K562 (cell line): ENCODE data around the gene YPEL1. TPM values are rescaled to one million over a fixed set of nuclear protein-coding genes. Genes with fewer than 3 reads are reported as not detected.
A peak's percentile ranks its signal among the peaks of the same experiment; 100 is the strongest.

ENCODE experiments used
- CTBP1 ChIP-seq: fragments of 450-650 bp; IDR thresholded peaks from 2 replicates; pipeline ENCODE4 v1.6.1; 2016; ENCODE audit warnings: borderline replicate concordance
- FOXA1 ChIP-seq: fragments of 450-650 bp; IDR thresholded peaks from 2 replicates; pipeline ENCODE4 v1.6.1; 2016; ENCODE audit warnings: mild to moderate bottlenecking, borderline replicate concordance
- KLF13 ChIP-seq: fragments of 450-650 bp; IDR thresholded peaks from 2 replicates; pipeline ENCODE4 v1.6.1; 2016; ENCODE audit warnings: missing genetic modification characterization, low read depth, mild to moderate bottlenecking, missing compliant biosample characterization, moderate library complexity, borderline replicate concordance
- MXI1 ChIP-seq: IDR thresholded peaks from 2 replicates; pipeline ENCODE4 v1.6.1; 2011; ENCODE audit warnings: low read depth, mild to moderate bottlenecking, improper control_type of control experiment, low read length
- SIN3A ChIP-seq, 2 experiments: fragments of 150-350 bp in 1 of 2; IDR thresholded peaks; 2 replicates each; pipeline ENCODE4 v1.6.1; 2011 to 2016; ENCODE audit warnings: borderline replicate concordance in 2 of 2, low read depth in 2 of 2, low read length in 2 of 2, mild to moderate bottlenecking in 2 of 2, moderate library complexity in 2 of 2; ENCODE audit not compliant: control insufficient read depth in 1 of 2
- TAF7 ChIP-seq: fragments of 450-650 bp; IDR thresholded peaks from 2 replicates; pipeline ENCODE4 v1.6.1; 2016; ENCODE audit warnings: missing genetic modification characterization, missing compliant biosample characterization
- ZNF24 ChIP-seq: fragments of 450-650 bp; IDR thresholded peaks from 2 replicates; pipeline ENCODE4 v1.6.1; 2016
- polyA plus RNA-seq, 8 experiments: library from polyadenylated mRNA; depleted of rRNA in 4 of 8; stranded (reverse) in 5 of 8; unstranded in 3 of 8; fragments of >200 nt; fragmentation: Nextera tagmentation in 2 of 8; fragmentation: Illumina TruSeq in 1 of 8; extraction: Ambion mirVana in 2 of 8; extraction: Trizol in 1 of 8; gene quantifications; 2 replicates each; pipeline versions ENCODE4 v1.2.1 to v1.2.3, GENCODE V29; 2011 to 2014; ENCODE audit warnings: inconsistent platforms in 1 of 8, missing spikeins in 1 of 8
- total RNA-seq, 7 experiments: library from RNA; depleted of rRNA in 6 of 7; stranded (reverse); fragments of >200 nt in 6 of 7; fragmentation: Illumina TruSeq in 2 of 7; extraction: Trizol in 2 of 7; gene quantifications; 2 replicates each; pipeline versions ENCODE4 v1.2.1 to v1.2.3, GENCODE V29; 2011 to 2021; ENCODE audit warnings: low replicate concordance in 1 of 7
- TF ChIP-seq, protein P1 (sequence below): sonication (generic); formaldehyde crosslinking; IDR thresholded peaks from 2 replicates; pipeline ENCODE4 v1.8.1; 2023; ENCODE audit warnings: missing genetic modification reagents, mild to moderate bottlenecking, borderline replicate concordance
- TF ChIP-seq, protein P2 (sequence below): fragments of 450-650 bp; IDR thresholded peaks from 2 replicates; pipeline ENCODE4 v1.6.1; 2016; ENCODE audit warnings: mild to moderate bottlenecking, moderate library complexity
- TF ChIP-seq, protein P3 (sequence below): fragments of 450-650 bp; formaldehyde crosslinking; IDR thresholded peaks from 2 replicates; pipeline ENCODE4 v1.4.0; 2022; ENCODE audit warnings: mild to moderate bottlenecking, moderate library complexity

The YPEL1 gene
- total and polyA plus RNA-seq, 9 of the 15 experiments (the other 6 are each of a cell fraction or from before 2014, with no cell fraction given) = 0.07 to 2.2 (median 0.46) TPM

DNA sequence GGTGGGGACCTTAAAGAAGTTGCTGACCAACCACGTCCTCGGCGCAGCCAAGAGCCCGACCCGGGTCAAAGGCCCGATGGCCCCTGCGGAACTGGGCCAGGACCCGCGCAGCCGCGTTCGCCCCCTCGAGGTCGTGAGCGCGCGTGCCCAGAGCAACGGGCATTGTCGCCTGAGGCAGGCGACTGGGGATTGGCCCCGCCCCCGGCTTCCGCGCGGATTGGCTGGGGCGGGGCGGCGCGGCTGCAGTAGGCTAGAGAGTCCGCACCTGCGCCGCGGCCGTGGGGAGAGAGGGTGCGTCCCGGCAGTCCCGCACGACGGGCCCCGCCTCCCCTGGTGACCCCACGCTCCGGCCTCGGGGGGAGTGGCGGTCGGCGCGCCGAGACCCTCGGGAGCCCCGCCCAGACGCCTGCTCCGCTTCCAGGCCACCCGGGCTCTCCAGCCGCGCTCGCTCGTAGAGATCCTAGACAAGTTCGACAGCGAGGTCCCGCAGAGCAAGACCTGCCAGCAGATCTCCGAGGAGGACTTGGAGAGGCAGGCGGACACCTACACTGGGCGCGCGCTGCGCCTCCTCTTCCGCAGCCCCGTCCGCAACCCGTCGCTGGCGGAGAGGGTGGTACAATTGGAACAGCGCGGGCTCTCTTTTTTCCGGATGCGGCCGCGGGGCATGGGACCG is 78.1 kb downstream of the YPEL1 start (continued):
- TF ChIP-seq, protein P1, sequence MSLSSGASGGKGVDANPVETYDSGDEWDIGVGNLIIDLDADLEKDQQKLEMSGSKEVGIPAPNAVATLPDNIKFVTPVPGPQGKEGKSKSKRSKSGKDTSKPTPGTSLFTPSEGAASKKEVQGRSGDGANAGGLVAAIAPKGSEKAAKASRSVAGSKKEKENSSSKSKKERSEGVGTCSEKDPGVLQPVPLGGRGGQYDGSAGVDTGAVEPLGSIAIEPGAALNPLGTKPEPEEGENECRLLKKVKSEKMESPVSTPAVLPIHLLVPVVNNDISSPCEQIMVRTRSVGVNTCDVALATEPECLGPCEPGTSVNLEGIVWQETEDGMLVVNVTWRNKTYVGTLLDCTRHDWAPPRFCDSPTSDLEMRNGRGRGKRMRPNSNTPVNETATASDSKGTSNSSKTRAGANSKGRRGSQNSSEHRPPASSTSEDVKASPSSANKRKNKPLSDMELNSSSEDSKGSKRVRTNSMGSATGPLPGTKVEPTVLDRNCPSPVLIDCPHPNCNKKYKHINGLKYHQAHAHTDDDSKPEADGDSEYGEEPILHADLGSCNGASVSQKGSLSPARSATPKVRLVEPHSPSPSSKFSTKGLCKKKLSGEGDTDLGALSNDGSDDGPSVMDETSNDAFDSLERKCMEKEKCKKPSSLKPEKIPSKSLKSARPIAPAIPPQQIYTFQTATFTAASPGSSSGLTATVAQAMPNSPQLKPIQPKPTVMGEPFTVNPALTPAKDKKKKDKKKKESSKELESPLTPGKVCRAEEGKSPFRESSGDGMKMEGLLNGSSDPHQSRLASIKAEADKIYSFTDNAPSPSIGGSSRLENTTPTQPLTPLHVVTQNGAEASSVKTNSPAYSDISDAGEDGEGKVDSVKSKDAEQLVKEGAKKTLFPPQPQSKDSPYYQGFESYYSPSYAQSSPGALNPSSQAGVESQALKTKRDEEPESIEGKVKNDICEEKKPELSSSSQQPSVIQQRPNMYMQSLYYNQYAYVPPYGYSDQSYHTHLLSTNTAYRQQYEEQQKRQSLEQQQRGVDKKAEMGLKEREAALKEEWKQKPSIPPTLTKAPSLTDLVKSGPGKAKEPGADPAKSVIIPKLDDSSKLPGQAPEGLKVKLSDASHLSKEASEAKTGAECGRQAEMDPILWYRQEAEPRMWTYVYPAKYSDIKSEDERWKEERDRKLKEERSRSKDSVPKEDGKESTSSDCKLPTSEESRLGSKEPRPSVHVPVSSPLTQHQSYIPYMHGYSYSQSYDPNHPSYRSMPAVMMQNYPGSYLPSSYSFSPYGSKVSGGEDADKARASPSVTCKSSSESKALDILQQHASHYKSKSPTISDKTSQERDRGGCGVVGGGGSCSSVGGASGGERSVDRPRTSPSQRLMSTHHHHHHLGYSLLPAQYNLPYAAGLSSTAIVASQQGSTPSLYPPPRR (CRISPR knock-in tag) = no peak
- TF ChIP-seq MXI1 (peak; percentile 84; the same call in 1 of the 2 replicates), ZNF24 (no peak), TAF7 (tag) (no peak), KLF13 (tag) (peak; percentile 92), FOXA1 (no peak), SIN3A (IDR thresholded peaks at IDR 0.05; ENCODE audit: borderline replicate concordance in 2 of 2, control insufficient read depth in 1 of 2, low read depth in 2 of 2, low read length in 2 of 2) (peak in 1 of 2 experiments; percentile 86; a peak in 2 of 4 replicates), CTBP1 (no peak)
- TF ChIP-seq, protein P2, sequence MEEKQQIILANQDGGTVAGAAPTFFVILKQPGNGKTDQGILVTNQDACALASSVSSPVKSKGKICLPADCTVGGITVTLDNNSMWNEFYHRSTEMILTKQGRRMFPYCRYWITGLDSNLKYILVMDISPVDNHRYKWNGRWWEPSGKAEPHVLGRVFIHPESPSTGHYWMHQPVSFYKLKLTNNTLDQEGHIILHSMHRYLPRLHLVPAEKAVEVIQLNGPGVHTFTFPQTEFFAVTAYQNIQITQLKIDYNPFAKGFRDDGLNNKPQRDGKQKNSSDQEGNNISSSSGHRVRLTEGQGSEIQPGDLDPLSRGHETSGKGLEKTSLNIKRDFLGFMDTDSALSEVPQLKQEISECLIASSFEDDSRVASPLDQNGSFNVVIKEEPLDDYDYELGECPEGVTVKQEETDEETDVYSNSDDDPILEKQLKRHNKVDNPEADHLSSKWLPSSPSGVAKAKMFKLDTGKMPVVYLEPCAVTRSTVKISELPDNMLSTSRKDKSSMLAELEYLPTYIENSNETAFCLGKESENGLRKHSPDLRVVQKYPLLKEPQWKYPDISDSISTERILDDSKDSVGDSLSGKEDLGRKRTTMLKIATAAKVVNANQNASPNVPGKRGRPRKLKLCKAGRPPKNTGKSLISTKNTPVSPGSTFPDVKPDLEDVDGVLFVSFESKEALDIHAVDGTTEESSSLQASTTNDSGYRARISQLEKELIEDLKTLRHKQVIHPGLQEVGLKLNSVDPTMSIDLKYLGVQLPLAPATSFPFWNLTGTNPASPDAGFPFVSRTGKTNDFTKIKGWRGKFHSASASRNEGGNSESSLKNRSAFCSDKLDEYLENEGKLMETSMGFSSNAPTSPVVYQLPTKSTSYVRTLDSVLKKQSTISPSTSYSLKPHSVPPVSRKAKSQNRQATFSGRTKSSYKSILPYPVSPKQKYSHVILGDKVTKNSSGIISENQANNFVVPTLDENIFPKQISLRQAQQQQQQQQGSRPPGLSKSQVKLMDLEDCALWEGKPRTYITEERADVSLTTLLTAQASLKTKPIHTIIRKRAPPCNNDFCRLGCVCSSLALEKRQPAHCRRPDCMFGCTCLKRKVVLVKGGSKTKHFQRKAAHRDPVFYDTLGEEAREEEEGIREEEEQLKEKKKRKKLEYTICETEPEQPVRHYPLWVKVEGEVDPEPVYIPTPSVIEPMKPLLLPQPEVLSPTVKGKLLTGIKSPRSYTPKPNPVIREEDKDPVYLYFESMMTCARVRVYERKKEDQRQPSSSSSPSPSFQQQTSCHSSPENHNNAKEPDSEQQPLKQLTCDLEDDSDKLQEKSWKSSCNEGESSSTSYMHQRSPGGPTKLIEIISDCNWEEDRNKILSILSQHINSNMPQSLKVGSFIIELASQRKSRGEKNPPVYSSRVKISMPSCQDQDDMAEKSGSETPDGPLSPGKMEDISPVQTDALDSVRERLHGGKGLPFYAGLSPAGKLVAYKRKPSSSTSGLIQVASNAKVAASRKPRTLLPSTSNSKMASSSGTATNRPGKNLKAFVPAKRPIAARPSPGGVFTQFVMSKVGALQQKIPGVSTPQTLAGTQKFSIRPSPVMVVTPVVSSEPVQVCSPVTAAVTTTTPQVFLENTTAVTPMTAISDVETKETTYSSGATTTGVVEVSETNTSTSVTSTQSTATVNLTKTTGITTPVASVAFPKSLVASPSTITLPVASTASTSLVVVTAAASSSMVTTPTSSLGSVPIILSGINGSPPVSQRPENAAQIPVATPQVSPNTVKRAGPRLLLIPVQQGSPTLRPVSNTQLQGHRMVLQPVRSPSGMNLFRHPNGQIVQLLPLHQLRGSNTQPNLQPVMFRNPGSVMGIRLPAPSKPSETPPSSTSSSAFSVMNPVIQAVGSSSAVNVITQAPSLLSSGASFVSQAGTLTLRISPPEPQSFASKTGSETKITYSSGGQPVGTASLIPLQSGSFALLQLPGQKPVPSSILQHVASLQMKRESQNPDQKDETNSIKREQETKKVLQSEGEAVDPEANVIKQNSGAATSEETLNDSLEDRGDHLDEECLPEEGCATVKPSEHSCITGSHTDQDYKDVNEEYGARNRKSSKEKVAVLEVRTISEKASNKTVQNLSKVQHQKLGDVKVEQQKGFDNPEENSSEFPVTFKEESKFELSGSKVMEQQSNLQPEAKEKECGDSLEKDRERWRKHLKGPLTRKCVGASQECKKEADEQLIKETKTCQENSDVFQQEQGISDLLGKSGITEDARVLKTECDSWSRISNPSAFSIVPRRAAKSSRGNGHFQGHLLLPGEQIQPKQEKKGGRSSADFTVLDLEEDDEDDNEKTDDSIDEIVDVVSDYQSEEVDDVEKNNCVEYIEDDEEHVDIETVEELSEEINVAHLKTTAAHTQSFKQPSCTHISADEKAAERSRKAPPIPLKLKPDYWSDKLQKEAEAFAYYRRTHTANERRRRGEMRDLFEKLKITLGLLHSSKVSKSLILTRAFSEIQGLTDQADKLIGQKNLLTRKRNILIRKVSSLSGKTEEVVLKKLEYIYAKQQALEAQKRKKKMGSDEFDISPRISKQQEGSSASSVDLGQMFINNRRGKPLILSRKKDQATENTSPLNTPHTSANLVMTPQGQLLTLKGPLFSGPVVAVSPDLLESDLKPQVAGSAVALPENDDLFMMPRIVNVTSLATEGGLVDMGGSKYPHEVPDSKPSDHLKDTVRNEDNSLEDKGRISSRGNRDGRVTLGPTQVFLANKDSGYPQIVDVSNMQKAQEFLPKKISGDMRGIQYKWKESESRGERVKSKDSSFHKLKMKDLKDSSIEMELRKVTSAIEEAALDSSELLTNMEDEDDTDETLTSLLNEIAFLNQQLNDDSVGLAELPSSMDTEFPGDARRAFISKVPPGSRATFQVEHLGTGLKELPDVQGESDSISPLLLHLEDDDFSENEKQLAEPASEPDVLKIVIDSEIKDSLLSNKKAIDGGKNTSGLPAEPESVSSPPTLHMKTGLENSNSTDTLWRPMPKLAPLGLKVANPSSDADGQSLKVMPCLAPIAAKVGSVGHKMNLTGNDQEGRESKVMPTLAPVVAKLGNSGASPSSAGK = no peak
- TF ChIP-seq, protein P3, sequence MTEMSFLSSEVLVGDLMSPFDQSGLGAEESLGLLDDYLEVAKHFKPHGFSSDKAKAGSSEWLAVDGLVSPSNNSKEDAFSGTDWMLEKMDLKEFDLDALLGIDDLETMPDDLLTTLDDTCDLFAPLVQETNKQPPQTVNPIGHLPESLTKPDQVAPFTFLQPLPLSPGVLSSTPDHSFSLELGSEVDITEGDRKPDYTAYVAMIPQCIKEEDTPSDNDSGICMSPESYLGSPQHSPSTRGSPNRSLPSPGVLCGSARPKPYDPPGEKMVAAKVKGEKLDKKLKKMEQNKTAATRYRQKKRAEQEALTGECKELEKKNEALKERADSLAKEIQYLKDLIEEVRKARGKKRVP = no peak
